Measurements from ENCODE around the gene PXDN. TPM values are rescaled to one million over a fixed set of nuclear protein-coding genes. Genes with fewer than 3 reads are reported as not detected.

The PXDN gene
- total RNA-seq, 1 experiment from 2014 or later: 0.25 TPM

- no TSS peak for BruUV-seq (replicated peaks)
- DNase-seq: peak in 1 of 2 experiments; percentile 11
- H3K27ac Mint-ChIP-seq (ENCODE audit: unreplicated experiment): no peak overlapping the region
- H3K4me1 Mint-ChIP-seq (ENCODE audit: low read depth, unreplicated experiment): peaks cover 5% of the 10 kb centered on the region
- no peak overlapping the region for H3K4me3 ChIP-seq (ENCODE audit: low read depth, low read length)
- H3K9me3 Mint-ChIP-seq (ENCODE audit: unreplicated experiment): no peaks in the 10 kb centered on the region
- peaks cover 7% of the 10 kb centered on the region; the same call in 1 of the 2 replicates for H3K4me1 ChIP-seq
- no peak for TF ChIP-seq CTCF (IDR thresholded peaks at IDR 0.05; ENCODE audit: insufficient read depth in 1 of 2, low read depth in 1 of 2, low read length in 1 of 2, severe bottlenecking in 1 of 2, unreplicated experiment in 1 of 2)
- H3K27me3 ChIP-seq (replicated peaks; ENCODE audit: control insufficient read depth, insufficient read depth, low read length): no peaks in the 10 kb centered on the region
- no peaks in the 10 kb centered on the region for H3K27me3 Mint-ChIP-seq (ENCODE audit: insufficient read depth, unreplicated experiment)
- no peak overlapping the region for H3K4me3 Mint-ChIP-seq (ENCODE audit: unreplicated experiment)
- no peaks in the 10 kb centered on the region for H3K36me3 ChIP-seq (ENCODE audit: control insufficient read depth, insufficient read depth, low read length)
- ChIA-PET POLR2A (no interaction called here), CTCF (interaction anchor here (0.7 kb wide), 1 partner anchor 26 kb away, joined by 3 read pairs; no protein-coding TSS in a partner anchor)
- no peaks in the 10 kb centered on the region for H3K9me3 ChIP-seq
- no peaks in the 10 kb centered on the region for H3K36me3 Mint-ChIP-seq (ENCODE audit: insufficient read depth, unreplicated experiment)
- intact Hi-C loops (cut with micrococcal nuclease; ENCODE audit: unreplicated experiment): loop anchor here (1.0 kb wide), 1 partner anchor 7 kb away; no protein-coding TSS in a partner anchor
These were observed 103.8 kb downstream of the PXDN start for GRCh38 chr2:1640301-1641135.

DNA sequence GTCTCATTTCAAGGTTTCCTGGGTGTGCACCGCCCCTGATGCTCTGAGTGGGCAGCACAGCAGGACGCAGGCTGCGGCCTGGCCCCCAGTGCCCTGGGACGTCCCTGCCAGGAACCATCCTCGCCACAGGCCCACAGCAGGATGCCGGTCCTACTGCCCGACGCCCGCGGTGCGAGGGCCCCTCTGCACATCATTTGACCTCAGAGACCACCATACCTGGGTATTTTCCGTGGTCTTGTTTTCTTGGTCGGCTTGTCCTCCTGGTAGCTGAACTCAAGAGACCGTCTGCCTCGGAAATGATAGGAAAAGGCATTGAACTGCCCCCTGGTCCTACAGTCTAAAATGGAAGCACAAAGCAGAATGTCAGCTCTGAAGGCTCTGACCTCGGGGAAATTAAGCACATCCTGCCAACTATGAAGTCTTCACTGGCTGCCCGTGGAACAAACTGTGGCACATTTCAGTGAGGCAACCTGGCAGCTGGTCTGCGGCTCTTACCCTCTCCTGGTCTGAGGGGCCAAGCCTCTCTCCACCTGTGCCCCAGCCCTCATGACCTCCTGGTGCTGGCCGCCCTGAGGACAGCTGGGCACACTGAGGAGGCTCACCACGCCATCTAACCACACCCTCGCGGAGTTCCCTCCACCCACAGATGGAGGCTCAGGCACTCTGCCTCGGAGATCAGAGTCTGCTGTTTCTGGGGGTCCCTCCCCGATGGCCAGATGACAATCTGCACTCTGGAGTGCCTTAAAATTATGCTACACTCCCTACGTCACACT, 105.0 kb downstream of the PXDN start:
- H3K27ac Mint-ChIP-seq (ENCODE audit: unreplicated experiment): no peak overlapping the region
- BruUV-seq (replicated peaks): no TSS peak
- Histone ChIP-seq H3K9me3 (no peaks in the 10 kb centered on the region), H3K4me3 (ENCODE audit: low read depth, low read length) (no peak overlapping the region), H3K4me1 (peaks cover 7% of the 10 kb centered on the region), H3K36me3 (ENCODE audit: control insufficient read depth, insufficient read depth, low read length) (no peaks in the 10 kb centered on the region), H3K27me3 (replicated peaks; ENCODE audit: control insufficient read depth, insufficient read depth, low read length) (no peaks in the 10 kb centered on the region)
- H3K27me3 Mint-ChIP-seq (ENCODE audit: insufficient read depth, unreplicated experiment): no peaks in the 10 kb centered on the region
- no peaks in the 10 kb centered on the region for H3K36me3 Mint-ChIP-seq (ENCODE audit: insufficient read depth, unreplicated experiment)
- no peak overlapping the region for H3K4me3 Mint-ChIP-seq (ENCODE audit: unreplicated experiment)
- CTCF ChIA-PET: no interaction called here
- POLR2A ChIA-PET: no interaction called here
- intact Hi-C loops (cut with micrococcal nuclease; ENCODE audit: unreplicated experiment): no loop called here
- no peaks in the 10 kb centered on the region for H3K9me3 Mint-ChIP-seq (ENCODE audit: unreplicated experiment)
- DNase-seq: peak in 1 of 2 experiments; percentile 16
- H3K4me1 Mint-ChIP-seq (ENCODE audit: low read depth, unreplicated experiment): peaks cover 5% of the 10 kb centered on the region
- no peak for TF ChIP-seq CTCF (IDR thresholded peaks at IDR 0.05; ENCODE audit: insufficient read depth in 1 of 2, low read depth in 1 of 2, low read length in 1 of 2, severe bottlenecking in 1 of 2, unreplicated experiment in 1 of 2)

DNA sequence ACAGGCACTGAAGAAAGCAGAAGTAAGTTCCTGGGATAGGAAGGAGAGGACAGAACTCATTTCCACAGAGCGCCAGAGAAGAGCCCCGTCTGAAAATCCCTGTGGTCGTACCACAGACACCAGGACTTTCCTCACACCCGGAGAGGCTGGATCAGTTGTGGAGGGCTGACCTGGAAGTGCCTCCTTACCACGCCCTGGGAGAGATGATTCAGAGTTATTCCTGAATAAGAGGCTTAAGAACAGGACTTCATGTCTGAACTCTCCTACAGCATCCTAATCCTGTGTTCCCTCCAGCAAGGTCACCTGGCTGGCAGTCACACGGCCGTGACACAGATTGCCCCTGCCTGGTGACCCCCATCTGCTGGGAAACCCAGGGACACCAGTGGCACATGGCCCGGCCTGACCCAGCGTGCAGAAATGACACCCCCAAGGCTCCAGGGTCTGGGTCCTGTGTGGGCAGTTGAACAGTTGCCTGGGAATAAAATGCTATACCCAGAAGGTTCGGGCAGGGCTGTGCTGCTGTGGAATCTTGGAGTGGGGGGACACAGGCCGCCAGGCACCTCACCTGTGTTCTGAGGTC, 105.9 kb downstream of the PXDN start:
- Mint-ChIP-seq H3K27me3 (ENCODE audit: insufficient read depth, unreplicated experiment) (no peaks in the 10 kb centered on the region), H3K27ac (ENCODE audit: unreplicated experiment) (no peak overlapping the region), H3K36me3 (ENCODE audit: insufficient read depth, unreplicated experiment) (no peaks in the 10 kb centered on the region), H3K4me3 (ENCODE audit: unreplicated experiment) (no peak overlapping the region), H3K4me1 (ENCODE audit: low read depth, unreplicated experiment) (peaks cover 5% of the 10 kb centered on the region), H3K9me3 (ENCODE audit: unreplicated experiment) (no peaks in the 10 kb centered on the region)
- TF ChIP-seq CTCF (IDR thresholded peaks at IDR 0.05; ENCODE audit: insufficient read depth in 1 of 2, low read depth in 1 of 2, low read length in 1 of 2, severe bottlenecking in 1 of 2, unreplicated experiment in 1 of 2): no peak
- no TSS peak for BruUV-seq (replicated peaks)
- no peak for DNase-seq
- Histone ChIP-seq H3K4me1 (peaks cover 16% of the 10 kb centered on the region), H3K36me3 (ENCODE audit: control insufficient read depth, insufficient read depth, low read length) (no peaks in the 10 kb centered on the region), H3K9me3 (no peaks in the 10 kb centered on the region), H3K4me3 (ENCODE audit: low read depth, low read length) (no peak overlapping the region), H3K27me3 (replicated peaks; ENCODE audit: control insufficient read depth, insufficient read depth, low read length) (no peaks in the 10 kb centered on the region)
- intact Hi-C loops (cut with micrococcal nuclease; ENCODE audit: unreplicated experiment): no loop called here
- ChIA-PET POLR2A (no interaction called here), CTCF (no interaction called here)
